ENCODE measurements around the gene IGSF9B. TPM values are rescaled to one million over a fixed set of nuclear protein-coding genes. Genes with fewer than 3 reads are reported as not detected.

IGSF9B gene
- polyA plus RNA-seq, 1 experiment = 0.05 TPM

DNA sequence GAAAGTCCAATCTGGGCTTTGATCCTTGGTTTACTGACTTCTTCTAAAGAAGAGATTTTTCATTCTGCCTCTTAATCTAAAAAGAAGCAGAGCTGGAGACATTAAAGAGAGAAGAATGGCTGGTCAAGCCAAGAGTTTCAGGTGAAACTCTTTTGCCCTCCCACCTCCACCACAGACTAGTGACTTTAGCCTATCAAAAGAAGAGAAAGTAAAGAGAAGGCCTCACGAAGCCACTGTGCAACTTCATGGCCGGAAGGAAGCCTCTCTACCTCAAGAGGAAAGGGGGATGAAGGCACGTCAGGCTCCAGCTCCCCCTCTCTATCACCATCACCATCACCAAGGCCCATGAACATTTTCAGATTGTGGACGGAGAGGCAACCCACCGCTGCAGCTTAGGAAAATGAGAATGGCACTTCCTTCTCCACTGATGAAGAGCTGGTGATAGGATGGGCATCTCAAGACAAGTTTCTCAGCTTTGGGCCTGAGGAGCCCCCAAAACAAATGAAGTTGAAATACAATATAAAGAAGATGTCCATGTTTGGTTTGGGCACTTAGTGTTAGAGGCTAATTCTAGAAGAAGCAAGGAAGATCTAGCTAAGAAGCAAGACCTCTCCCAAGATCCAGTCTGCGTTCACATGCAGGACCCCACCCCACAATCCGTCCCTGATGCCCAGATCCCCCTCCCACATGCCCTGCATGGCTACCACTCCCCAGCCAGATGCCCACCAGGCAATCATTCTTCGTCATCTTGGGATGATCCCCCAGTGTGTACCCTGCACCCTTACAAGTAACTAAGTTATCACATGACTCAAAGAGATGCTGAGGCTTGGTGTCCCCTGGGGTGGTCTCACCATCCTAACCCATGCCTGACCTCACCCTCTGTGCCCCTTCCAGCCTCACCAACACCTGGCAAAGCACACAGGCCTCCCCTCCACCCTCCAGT is 52.6 kb downstream of the IGSF9B start:
- H3K36me3 ChIP-seq (ENCODE audit: control insufficient read depth, insufficient read depth, low read length) = no peaks in the 10 kb centered on the region
- CTCF ChIA-PET = no interaction called here

DNA sequence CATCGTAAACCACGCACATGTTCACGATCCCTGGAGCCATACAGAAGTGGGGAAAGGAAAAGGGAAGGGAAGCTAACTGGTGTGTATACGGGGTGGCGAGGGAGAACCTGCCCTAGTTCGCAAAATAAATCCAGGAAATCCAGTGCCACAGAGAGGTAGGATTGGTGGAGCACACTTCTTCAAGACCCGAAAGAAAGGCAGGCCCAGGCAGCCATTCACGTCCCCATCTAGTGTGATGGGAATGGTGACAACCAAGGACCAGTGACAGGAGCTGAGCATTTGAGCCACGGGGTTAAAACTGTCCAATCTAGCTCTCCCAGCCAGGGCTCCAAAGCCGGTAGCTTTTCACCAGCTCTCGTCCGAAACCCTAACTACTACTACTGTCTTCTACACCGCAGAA is 53.7 kb downstream of the IGSF9B start:
- Histone ChIP-seq H3K27me3 (ENCODE audit: control insufficient read depth, insufficient read depth, low read length) (no peaks in the 10 kb centered on the region), H3K36me3 (ENCODE audit: control insufficient read depth, insufficient read depth, low read length) (no peaks in the 10 kb centered on the region), H3K4me3 (ENCODE audit: low read depth, low read length) (no peak overlapping the region)
- ChIA-PET POLR2A (no interaction called here), CTCF (no interaction called here)
- TF ChIP-seq, protein P1, sequence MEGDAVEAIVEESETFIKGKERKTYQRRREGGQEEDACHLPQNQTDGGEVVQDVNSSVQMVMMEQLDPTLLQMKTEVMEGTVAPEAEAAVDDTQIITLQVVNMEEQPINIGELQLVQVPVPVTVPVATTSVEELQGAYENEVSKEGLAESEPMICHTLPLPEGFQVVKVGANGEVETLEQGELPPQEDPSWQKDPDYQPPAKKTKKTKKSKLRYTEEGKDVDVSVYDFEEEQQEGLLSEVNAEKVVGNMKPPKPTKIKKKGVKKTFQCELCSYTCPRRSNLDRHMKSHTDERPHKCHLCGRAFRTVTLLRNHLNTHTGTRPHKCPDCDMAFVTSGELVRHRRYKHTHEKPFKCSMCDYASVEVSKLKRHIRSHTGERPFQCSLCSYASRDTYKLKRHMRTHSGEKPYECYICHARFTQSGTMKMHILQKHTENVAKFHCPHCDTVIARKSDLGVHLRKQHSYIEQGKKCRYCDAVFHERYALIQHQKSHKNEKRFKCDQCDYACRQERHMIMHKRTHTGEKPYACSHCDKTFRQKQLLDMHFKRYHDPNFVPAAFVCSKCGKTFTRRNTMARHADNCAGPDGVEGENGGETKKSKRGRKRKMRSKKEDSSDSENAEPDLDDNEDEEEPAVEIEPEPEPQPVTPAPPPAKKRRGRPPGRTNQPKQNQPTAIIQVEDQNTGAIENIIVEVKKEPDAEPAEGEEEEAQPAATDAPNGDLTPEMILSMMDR (IDR thresholded peaks at IDR 0.05; ENCODE audit: insufficient read depth, low read depth, low read length) = no peak
- DNase-seq (ENCODE audit: low read depth) = no peak

More for the DNA sequence above, 52.6 kb downstream of the IGSF9B start:
- DNase-seq (ENCODE audit: low read depth) = no peak
- TF ChIP-seq, protein P1 (IDR thresholded peaks at IDR 0.05; ENCODE audit: insufficient read depth, low read depth, low read length) = no peak
- POLR2A ChIA-PET = no interaction called here
- no peak overlapping the region for H3K4me3 ChIP-seq (ENCODE audit: low read depth, low read length)
- no peaks in the 10 kb centered on the region for H3K27me3 ChIP-seq (ENCODE audit: control insufficient read depth, insufficient read depth, low read length)

DNA sequence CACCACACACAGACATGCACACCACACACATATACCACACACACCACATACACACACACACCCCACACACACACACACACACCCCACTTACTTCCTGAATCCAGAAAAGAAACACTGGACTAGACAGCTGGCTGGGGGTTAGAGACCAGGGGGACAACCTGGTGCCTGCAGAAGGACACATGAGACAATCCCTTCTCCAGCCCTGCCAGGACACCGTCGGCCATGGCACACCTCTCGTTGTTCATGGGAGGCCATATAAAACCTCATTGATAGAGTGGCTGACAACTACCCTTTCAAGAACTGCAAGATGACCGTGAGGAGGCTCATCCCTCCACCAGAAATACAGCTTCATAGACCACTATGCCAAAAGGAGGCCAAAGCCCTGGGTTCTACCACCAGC is 54.3 kb downstream of the IGSF9B start:
- H3K36me3 ChIP-seq (ENCODE audit: control insufficient read depth, insufficient read depth, low read length) = no peaks in the 10 kb centered on the region
- ChIA-PET CTCF (no interaction called here), POLR2A (no interaction called here)
- no peak for DNase-seq (ENCODE audit: low read depth)
- H3K4me3 ChIP-seq (ENCODE audit: low read depth, low read length) = no peak overlapping the region
- TF ChIP-seq, protein P1 (IDR thresholded peaks at IDR 0.05; ENCODE audit: insufficient read depth, low read depth, low read length) = no peak
- H3K27me3 ChIP-seq (ENCODE audit: control insufficient read depth, insufficient read depth, low read length) = no peaks in the 10 kb centered on the region

DNA sequence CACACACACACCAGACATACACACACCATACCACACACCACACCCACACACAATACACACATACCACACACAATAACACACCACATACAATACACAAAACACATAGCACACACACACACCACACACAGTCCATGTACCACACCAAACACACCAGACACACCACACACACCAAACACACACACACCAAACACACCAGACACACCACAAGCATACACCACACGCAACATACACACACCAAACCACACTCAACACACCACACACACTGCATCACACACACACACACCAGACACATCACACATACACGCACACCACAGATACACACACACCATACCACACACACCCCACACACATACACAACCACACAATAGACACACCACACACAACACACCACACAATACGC is 54.8 kb downstream of the IGSF9B start:
- DNase-seq (ENCODE audit: low read depth) = no peak
- H3K4me3 ChIP-seq (ENCODE audit: low read depth, low read length) = no peak overlapping the region
- ChIA-PET POLR2A (no interaction called here), CTCF (no interaction called here)
- no peaks in the 10 kb centered on the region for H3K36me3 ChIP-seq (ENCODE audit: control insufficient read depth, insufficient read depth, low read length)
- no peaks in the 10 kb centered on the region for H3K27me3 ChIP-seq (ENCODE audit: control insufficient read depth, insufficient read depth, low read length)
- TF ChIP-seq, protein P1 (IDR thresholded peaks at IDR 0.05; ENCODE audit: insufficient read depth, low read depth, low read length) = no peak

DNA sequence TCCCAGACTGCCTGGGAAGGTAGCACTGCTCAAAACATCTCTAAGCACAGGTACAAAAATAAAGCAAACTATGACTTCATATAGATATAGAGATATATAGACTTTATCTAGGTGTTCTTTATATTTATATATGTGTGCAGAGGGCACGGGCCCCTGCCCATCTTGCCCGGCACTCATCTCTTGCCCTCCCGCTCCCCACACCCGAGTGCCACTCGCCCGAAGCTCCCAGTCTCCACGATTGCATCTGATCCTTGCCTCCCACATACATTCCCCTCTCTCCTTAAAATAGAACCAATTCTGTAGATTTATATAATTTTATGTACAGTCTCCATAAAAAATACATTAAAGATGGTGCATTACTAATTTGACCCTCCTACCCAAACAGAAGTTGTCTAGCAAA is 55.5 kb downstream of the IGSF9B start:
- ChIA-PET CTCF (interaction anchor here (0.9 kb wide), 1 partner anchor 15 kb away, joined by 3 read pairs; no protein-coding TSS in a partner anchor), POLR2A (no interaction called here)
- TF ChIP-seq, protein P1 (IDR thresholded peaks at IDR 0.05; ENCODE audit: insufficient read depth, low read depth, low read length) = no peak
- H3K4me3 ChIP-seq (ENCODE audit: low read depth, low read length) = no peak overlapping the region
- H3K36me3 ChIP-seq (ENCODE audit: control insufficient read depth, insufficient read depth, low read length) = no peaks in the 10 kb centered on the region
- no peaks in the 10 kb centered on the region for H3K27me3 ChIP-seq (ENCODE audit: control insufficient read depth, insufficient read depth, low read length)
- DNase-seq (ENCODE audit: low read depth) = no peak

All from BJ (cell line).